Upper lobe of left lung (tissue), 4 donors: ENCODE measurements around the gene TMEM239.

Source experiments
- POLR2A ChIP-seq, 4 donors: fragments of 450-650 bp; IDR thresholded peaks; one replicate each; pipeline ENCODE4 v1.5.1; 2016 to 2017; ENCODE audit warnings: antibody characterized with exemption in 4 of 4, mild to moderate bottlenecking in 2 of 4
- POLR2AphosphoS5 ChIP-seq, 2 donors: sonication (generic); formaldehyde crosslinking; IDR thresholded peaks; one replicate each; pipeline ENCODE4 v1.5.1; 2017; ENCODE audit warnings: antibody characterized with exemption in 2 of 2
- TF ChIP-seq, protein P1 (sequence below), 6 experiments: fragments of 450-650 bp in 4 of 6; fragments of 200-600 bp in 2 of 6; sonication (generic) in 2 of 6; IDR thresholded peaks; one replicate each; pipeline ENCODE4 v1.5.1; 2016 to 2019; ENCODE audit warnings: antibody characterized with exemption in 6 of 6

GRCh38 chr20:2834401-2835110 lies 18.4 kb downstream of the TMEM239 start:
- TF ChIP-seq, protein P1, sequence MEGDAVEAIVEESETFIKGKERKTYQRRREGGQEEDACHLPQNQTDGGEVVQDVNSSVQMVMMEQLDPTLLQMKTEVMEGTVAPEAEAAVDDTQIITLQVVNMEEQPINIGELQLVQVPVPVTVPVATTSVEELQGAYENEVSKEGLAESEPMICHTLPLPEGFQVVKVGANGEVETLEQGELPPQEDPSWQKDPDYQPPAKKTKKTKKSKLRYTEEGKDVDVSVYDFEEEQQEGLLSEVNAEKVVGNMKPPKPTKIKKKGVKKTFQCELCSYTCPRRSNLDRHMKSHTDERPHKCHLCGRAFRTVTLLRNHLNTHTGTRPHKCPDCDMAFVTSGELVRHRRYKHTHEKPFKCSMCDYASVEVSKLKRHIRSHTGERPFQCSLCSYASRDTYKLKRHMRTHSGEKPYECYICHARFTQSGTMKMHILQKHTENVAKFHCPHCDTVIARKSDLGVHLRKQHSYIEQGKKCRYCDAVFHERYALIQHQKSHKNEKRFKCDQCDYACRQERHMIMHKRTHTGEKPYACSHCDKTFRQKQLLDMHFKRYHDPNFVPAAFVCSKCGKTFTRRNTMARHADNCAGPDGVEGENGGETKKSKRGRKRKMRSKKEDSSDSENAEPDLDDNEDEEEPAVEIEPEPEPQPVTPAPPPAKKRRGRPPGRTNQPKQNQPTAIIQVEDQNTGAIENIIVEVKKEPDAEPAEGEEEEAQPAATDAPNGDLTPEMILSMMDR (IDR thresholded peaks at IDR 0.05): no peak
- TF ChIP-seq POLR2A (IDR thresholded peaks at IDR 0.05) (no peak), POLR2AphosphoS5 (IDR thresholded peaks at IDR 0.05) (no peak)
